Activated effector memory CD4-positive, alpha-beta T cell treated with anti-CD3 and anti-CD28 coated beads, Interleukin-2, amount 50 U/mL, for 16 hours (primary cell): ENCODE results near the gene MAN2B1.
"Not testable (repeated sequence)": the region's sequence is repeated elsewhere in the genome, so short reads cannot be mapped to it uniquely, and the experiment has no call there.

Experiments
- DNase-seq: peaks from one replicate; pipeline ENCODE4 v3.0.0-alpha.2; 2020

MAN2B1 gene

GRCh38 chr19:12666265-12667048 is at the start of gene MAN2B1, which contains the start of gene WDR83:
Gene MAN2B1, minus strand, starts transcription at chr19:12666742. Its CDS starts 41 bp downstream, at chr19:12666701.
Gene WDR83, plus strand, starts transcription at chr19:12666807. Its CDS starts 2,984 bp downstream, at chr19:12669791.
- peak; percentile 93 for DNase-seq

DNA sequence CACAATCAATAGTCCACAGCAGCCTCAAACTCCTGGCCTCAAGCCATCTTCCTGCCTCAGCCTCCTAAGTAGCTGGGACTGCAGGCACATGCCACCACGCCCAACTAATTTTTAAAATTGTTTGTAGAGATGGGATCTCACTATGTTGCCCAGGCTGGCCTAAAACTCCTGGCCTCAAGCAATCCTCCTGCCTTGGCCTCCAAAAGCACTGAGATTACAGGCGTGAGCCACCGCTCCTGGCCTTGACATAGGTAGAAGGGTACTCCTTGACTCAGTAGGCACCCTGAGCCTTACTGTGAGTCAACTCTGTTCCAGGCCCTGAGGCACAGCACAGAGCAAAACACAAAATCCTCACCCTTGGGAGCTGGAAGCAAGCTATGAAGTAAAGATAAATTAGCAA is 49.4 kb upstream of the MAN2B1 start:
- no peak for DNase-seq

- no peak for DNase-seq
Observed at GRCh38 chr19:12715102-12715501, 48.6 kb upstream of the MAN2B1 start.

GRCh38 chr19:12713304-12713703 is 46.8 kb upstream of the MAN2B1 start:
- DNase-seq = not testable (repeated sequence)

DNA sequence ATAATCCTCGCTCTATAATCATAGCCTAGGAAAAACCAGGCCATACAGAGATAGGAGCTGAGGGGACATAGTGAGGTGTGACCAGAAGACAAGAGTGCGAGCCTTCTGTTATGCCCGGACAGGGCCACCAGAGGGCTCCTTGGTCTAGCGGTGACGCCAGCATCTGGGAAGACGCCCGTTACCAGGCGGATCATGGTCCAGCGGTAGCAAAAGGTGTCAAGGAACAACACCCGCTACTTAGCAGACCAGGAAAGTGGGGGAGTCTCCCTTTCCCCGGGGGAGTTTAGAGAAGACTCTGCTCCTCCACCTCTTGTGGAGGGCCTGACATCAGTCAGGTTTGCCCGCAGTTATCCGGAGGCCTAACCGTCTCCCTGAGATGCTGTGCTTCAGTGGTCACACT is 45.5 kb upstream of the MAN2B1 start:
- DNase-seq = peak; percentile 69

DNA sequence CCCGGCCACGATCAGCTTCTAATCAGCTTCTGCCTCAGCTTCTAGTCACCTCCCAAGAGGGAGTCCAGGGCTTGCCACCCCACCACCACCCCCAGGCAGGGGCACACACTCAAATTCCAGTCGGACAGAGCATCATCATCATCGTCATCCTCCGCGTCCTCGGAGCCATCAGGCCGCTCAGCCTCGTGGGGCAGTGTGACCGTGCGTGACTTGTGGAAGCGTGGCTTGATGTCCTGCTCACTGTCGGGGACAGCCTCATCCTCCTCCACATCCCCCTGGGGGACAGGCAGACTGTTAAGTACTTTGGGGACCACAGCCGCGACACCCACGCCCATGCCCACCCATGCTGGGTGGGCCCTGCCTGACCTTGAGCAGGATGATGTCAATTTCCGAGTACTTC is 44.6 kb upstream of the MAN2B1 start:
- DNase-seq = no peak

GRCh38 chr19:12708641-12709040 is 42.1 kb upstream of the MAN2B1 start:
- no peak for DNase-seq

- no peak for DNase-seq
Observed at GRCh38 chr19:12706332-12706718, 39.8 kb upstream of the MAN2B1 start.

DNA sequence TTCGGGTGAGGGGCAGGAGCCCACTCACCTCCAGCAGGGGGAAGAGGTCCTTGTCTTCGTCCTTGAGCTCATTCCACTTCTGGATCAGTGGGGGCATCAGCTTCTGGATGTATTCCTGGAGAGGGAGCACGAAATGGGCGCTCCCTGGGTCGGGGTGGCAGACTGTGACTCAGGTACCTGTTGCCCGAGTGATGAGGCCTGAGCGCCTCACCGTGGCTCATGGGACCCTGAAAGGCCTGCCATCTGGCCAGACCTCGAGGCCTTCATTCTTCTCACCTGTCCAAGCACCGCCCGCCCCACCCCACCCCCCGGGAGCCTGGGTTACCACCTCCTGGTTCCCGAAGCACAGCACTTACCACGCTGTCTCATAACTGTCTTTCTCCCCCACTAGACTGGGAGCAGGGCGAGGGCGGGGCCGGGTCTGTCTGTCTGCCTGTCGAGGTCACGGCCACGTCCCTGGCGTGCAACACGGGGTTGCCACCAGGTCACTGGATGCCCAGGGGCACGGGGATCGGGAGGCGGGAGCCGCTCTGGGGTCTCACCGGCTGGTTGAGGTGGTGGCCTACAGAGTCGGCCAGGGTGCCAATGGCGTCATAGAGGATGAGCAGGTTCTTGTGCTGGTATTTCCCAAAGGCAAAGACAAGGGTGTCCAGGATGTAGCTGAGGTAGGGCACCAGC is 39.3 kb upstream of the MAN2B1 start:
- no peak for DNase-seq

- DNase-seq = no peak
Observed at GRCh38 chr19:12705169-12705568, 38.6 kb upstream of the MAN2B1 start.

- DNase-seq = no peak
Observed at GRCh38 chr19:12703046-12703445, 36.5 kb upstream of the MAN2B1 start.

DNA sequence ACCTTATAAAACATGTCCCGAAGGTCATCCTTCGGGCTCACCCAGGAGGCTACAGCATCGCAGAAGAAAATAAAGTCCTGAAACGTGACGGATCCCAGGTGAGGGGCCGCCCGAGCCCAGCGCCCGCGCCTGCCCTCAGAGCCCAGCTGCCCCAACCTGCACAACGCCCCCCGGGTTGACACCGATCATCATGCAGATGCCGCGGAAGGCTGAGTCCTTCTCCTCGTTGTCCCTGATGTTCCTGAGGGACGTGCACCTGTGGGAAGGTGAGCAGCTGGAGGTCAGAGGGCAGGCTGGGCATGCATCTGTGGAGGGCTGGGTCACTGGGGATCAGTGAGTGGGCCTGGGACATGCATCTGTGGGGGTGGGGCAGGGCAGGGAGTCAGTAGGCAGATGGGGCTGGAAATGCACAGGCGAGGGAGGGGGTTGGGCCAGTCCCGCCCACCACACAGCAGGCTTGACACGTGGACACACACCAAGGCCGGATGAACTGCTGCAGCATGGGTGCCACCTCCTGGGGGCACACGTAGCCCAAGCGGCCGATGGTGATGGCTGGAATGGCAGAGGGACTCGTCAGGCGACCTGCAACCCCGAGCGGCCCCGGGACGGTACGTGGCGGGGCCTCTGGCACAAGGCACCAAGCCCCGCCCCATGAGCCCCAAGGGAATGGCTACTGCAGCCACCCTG is 35.2 kb upstream of the MAN2B1 start:
- no peak for DNase-seq

GRCh38 chr19:12698138-12698537 is 31.6 kb upstream of the MAN2B1 start:
- no peak for DNase-seq

- DNase-seq = not testable (repeated sequence)
Observed at GRCh38 chr19:12697425-12697824, 30.9 kb upstream of the MAN2B1 start.

- DNase-seq = peak; percentile 100
Observed at GRCh38 chr19:12696366-12697335, 30.1 kb upstream of the MAN2B1 start, which contains the start of gene FBXW9. Gene FBXW9, minus strand, starts transcription at chr19:12696631. Its CDS starts 50 bp downstream, at chr19:12696581.

DNA sequence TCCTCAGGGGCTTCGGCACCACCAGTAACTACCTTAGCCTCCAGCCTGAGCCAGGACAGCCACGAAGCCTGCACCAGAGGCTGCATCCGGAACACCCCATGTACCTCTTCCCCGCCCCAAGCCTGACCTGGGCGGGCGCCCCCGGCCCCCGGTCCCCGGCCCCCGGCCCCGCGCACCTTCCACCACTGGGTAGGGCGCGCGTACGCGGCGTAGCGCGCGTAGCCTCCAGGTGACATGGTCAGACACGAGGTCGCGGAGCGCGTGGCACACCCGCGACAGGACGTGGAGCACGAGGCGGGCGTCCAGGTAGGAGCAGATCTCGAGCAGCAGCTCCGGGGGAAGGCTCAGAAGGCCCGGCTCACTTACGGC is 29.4 kb upstream of the MAN2B1 start:
- DNase-seq = peak; percentile 69

GRCh38 chr19:12695514-12695913 is 29.0 kb upstream of the MAN2B1 start:
- no peak for DNase-seq

- no peak for DNase-seq
Observed at GRCh38 chr19:12695096-12695495, 28.6 kb upstream of the MAN2B1 start.

DNA sequence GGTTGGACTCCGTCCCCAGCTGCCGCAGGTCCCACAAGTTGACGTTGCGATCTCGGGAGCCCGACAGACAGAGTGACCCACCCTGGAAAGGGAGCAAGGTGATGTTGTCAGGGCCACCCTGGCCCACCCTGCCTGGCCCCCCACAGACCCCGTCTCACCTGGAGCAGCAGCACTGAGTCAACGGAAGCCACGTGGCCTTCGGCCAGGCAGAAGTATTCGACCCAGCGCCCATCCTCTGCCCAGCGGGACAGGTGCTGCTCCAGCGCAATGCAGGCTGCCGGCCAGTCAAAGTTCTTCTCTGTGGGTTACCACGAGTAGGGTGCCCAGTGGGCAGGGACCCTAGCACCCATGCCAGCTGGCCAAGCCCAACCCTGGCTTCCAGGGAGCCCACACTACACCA is 28.1 kb upstream of the MAN2B1 start:
- no peak for DNase-seq

DNA sequence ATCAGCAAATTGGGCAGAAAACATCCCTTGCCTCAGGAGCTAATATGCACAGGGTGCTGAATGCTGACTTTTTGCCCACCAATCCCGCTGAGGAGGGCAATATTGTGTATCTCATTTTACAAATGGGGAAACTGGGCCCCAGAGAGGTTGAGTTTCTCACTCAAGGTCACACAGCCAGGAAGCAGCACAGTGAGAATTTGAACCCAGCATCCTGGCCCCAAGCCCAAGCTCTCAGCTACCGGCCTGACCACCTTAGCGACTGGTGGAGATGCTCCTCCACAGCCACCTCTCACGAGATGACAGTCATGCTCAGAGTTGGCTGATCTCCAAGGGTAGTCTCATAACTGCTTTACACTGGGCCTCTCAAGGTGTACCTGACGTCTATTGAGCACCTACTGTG is 26.4 kb upstream of the MAN2B1 start:
- no peak for DNase-seq

DNA sequence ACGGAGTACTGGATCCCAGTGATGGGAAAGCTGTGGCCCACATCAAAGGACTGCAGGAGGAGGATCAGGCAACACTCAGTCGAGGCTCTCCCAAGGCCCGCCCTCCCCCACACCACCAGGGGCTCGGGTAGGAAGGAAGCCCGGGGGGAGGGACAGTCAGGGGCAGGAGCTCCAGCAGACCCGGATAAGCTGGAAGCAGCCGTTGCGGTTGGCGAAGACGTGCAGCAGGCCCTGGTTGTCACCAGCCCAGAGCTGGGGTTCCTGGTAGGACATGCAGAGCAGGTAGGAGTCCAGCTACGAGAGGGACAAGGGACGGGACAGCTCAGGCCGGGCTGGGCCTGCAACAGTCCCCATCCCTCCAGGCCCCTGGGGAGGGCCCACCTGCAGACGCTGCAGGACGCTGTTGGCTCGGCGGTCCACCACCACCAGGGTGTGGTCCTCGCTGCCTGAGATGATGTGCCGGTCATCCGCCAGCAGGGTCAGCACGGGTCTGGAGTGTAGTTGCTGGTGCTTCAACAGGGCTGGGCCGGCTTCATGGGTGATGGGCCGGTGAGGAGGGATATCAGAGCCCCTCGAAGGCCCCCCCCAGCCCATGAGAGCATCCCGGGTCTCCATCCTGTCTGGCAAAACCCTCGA is 23.2 kb upstream of the MAN2B1 start:
- DNase-seq = no peak

DNA sequence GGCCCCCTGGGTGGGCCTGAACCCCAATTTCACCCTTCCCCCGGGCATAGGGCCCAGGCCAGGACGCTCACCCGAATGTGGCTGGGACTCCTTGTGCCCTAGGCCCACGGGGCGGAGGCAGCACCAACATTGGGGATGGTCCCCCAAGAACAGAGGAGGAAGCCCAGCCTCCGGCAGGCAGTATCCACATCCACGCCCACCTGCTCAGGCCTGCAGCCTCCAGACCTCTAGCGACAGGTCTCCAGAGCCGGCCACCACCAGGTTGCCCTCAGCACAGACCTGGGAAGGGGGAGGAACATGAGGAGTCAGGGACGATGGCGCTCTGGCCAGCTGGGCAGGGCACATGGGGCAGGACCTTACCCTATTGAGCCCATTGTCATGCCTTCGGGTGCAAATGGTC is 22.5 kb upstream of the MAN2B1 start:
- no peak for DNase-seq
